Esophagus muscularis mucosa (tissue), 4 donors: ENCODE data around the gene RPL14. TPM values are rescaled to one million over a fixed set of nuclear protein-coding genes. Genes with fewer than 3 reads are reported as not detected.

Experiments
- DNase-seq: peaks from one replicate; pipeline ENCODE4 v3.0.0-alpha.2; 2017; ENCODE audit errors: extremely low spot score
- H3K27ac ChIP-seq, 4 donors: fragments of 200-600 bp; sonication (generic); replicated peaks in 1 of 4; 1 replicate in 3 of 4; 2 replicates in 1 of 4; pipeline ENCODE4 v1.5.1; 2016 to 2019; ENCODE audit warnings: mild to moderate bottlenecking in 1 of 4
- H3K27me3 ChIP-seq, 4 donors: fragments of 200-600 bp; sonication (generic); one replicate each; pipeline versions ENCODE4 v1.5.1 to v1.6.0; 2016 to 2019
- H3K36me3 ChIP-seq, 4 donors: fragments of 200-600 bp; sonication (generic); one replicate each; pipeline ENCODE4 v1.5.1; 2016 to 2019
- H3K4me1 ChIP-seq, 4 donors: fragments of 200-600 bp; sonication (generic); one replicate each; pipeline ENCODE4 v1.5.1; 2016 to 2019
- H3K4me3 ChIP-seq, 4 donors: fragments of 200-600 bp; sonication (generic); 1 replicate in 2 of 4; 2 replicates in 2 of 4; pipeline ENCODE4 v1.5.1; 2016 to 2019; ENCODE audit warnings: mild to moderate bottlenecking in 4 of 4, moderate library complexity in 1 of 4
- H3K9me3 ChIP-seq, 4 donors: fragments of 200-600 bp; sonication (generic); 1 replicate in 3 of 4; 2 replicates in 1 of 4; pipeline ENCODE4 v1.5.1; 2016 to 2019
- CTCF ChIP-seq, 3 experiments: fragments of 200-600 bp in 2 of 3; fragments of 450-650 bp in 1 of 3; sonication (generic) in 2 of 3; IDR thresholded peaks; one replicate each; pipeline ENCODE4 v1.5.1; 2017 to 2019; ENCODE audit warnings: antibody characterized with exemption in 3 of 3, mild to moderate bottlenecking in 2 of 3, moderate library complexity in 1 of 3
- EP300 ChIP-seq: sonication (generic); formaldehyde crosslinking; IDR thresholded peaks from one replicate; pipeline ENCODE4 v1.6.1; 2017; ENCODE audit warnings: antibody characterized with exemption
- POLR2A ChIP-seq: fragments of 450-650 bp; IDR thresholded peaks from one replicate; pipeline ENCODE4 v1.6.1; 2017; ENCODE audit warnings: antibody characterized with exemption, moderate library complexity, mild to moderate bottlenecking, low read depth
- POLR2AphosphoS5 ChIP-seq, 2 donors: sonication (generic); formaldehyde crosslinking; IDR thresholded peaks; one replicate each; pipeline ENCODE4 v1.6.1; 2017; ENCODE audit warnings: antibody characterized with exemption in 2 of 2
- WGBS: methylation state at CpG from one replicate; pipeline ENCODE4 v1.1.5; 2018; 5-methylcytosine and 5-hydroxymethylcytosine counted together
- intact Hi-C: fragments of 100-400 bp; cut with DNase I; formaldehyde crosslinking; loops from one replicate; pipeline ENCODE4 v1.15.1; 2023
- total RNA-seq, 4 donors: library from RNA; depleted of rRNA; stranded (reverse); fragments of >200 nt; gene quantifications; one replicate each; pipeline versions ENCODE4 v1.1.0 to v1.2.1, GENCODE V29; 2016

Gene RPL14
- total RNA-seq, 4 donors from 2014 or later: 322 to 414 (median 372) TPM

- Histone ChIP-seq H3K27ac (peak overlapping the region; percentile 47 to 84 (median 78)), H3K36me3 (peaks cover 0 to 8% (median under 1%) of the 10 kb centered on the region in 4 donors), H3K27me3 (no peaks in the 10 kb centered on the region), H3K4me3 (peak overlapping the region; percentile 63 to 71 (median 66)), H3K4me1 (peaks cover 12 to 23% (median 19%) of the 10 kb centered on the region in 4 donors), H3K9me3 (no peaks in the 10 kb centered on the region)
- no peak for DNase-seq
- TF ChIP-seq EP300 (no peak), POLR2AphosphoS5 (IDR thresholded peaks at IDR 0.05) (peak; percentile 62 to 85), POLR2A (no peak), CTCF (IDR thresholded peaks at IDR 0.05) (no peak)
- intact Hi-C loops: no loop called here
- 71% methylated on average over 5 of the region's 5 CpGs for WGBS
These were observed 47.7 kb downstream of the RPL14 start for GRCh38 chr3:40504636-40505430.

- WGBS: 9% methylated on average over 29 of the region's 44 CpGs
- TF ChIP-seq CTCF (IDR thresholded peaks at IDR 0.05) (peak; percentile 26 to 30 (median 28)), EP300 (no peak), POLR2A (no peak), POLR2AphosphoS5 (IDR thresholded peaks at IDR 0.05) (peak; percentile 77)
- H3K4me1 ChIP-seq: peaks cover 12 to 23% (median 19%) of the 10 kb centered on the region in 4 donors
- H3K27ac ChIP-seq: peak within 1 kb of the TSS; percentile 75 to 84 (median 82)
- H3K9me3 ChIP-seq: no peaks in the 10 kb centered on the region
- H3K27me3 ChIP-seq: no peaks in the 10 kb centered on the region
- peak within 1 kb of the TSS; percentile 63 to 71 (median 66) for H3K4me3 ChIP-seq
- DNase-seq: peak; percentile 92
- intact Hi-C loops: loop anchor here (2.0 kb wide), 1 partner anchor 31 kb away; no protein-coding TSS in a partner anchor
- H3K36me3 ChIP-seq: peaks cover 0 to 18% (median 7%) of the 10 kb centered on the region in 4 donors
These were observed 48.7 kb downstream of the RPL14 start, which contains the start of gene ZNF620 for GRCh38 chr3:40505599-40506462. Gene ZNF620, plus strand, starts transcription at chr3:40506039. Its CDS starts 314 bp downstream, at chr3:40506353.

GRCh38 chr3:40511031-40511718, 54.0 kb downstream of the RPL14 start:
- Histone ChIP-seq H3K4me1 (peaks cover 6 to 11% (median 7%) of the 10 kb centered on the region in 4 donors), H3K36me3 (peaks cover 0 to 65% (median 43%) of the 10 kb centered on the region in 4 donors), H3K4me3 (no peak overlapping the region), H3K27me3 (no peaks in the 10 kb centered on the region), H3K9me3 (no peaks in the 10 kb centered on the region), H3K27ac (no peak overlapping the region)
- 100% methylated on average over 1 of the region's 1 CpG for WGBS
- DNase-seq: no peak
- TF ChIP-seq CTCF (IDR thresholded peaks at IDR 0.05) (no peak), EP300 (no peak), POLR2A (no peak), POLR2AphosphoS5 (IDR thresholded peaks at IDR 0.05) (no peak)
- intact Hi-C loops: no loop called here

- Histone ChIP-seq H3K27me3 (no peaks in the 10 kb centered on the region), H3K9me3 (no peaks in the 10 kb centered on the region), H3K4me1 (no peaks in the 10 kb centered on the region), H3K4me3 (no peak overlapping the region), H3K27ac (no peak overlapping the region), H3K36me3 (peaks cover 0 to 60% (median 39%) of the 10 kb centered on the region in 4 donors)
- WGBS: 92% methylated on average over 5 of the region's 5 CpGs
- TF ChIP-seq CTCF (IDR thresholded peaks at IDR 0.05) (no peak), POLR2AphosphoS5 (IDR thresholded peaks at IDR 0.05) (no peak), EP300 (no peak), POLR2A (no peak)
- intact Hi-C loops: no loop called here
- no peak for DNase-seq
These were observed 59.1 kb downstream of the RPL14 start for GRCh38 chr3:40516201-40516600.
